NCI-H2029 treated with DMSO at 0.1 percent for 48 hours (cell line): ENCODE results near the gene RGS14.
A peak's percentile ranks its signal among the peaks of the same experiment; 100 is the strongest.
"Not testable (repeated sequence)": the region's sequence is repeated elsewhere in the genome, so short reads cannot be mapped to it uniquely, and the experiment has no call there.

Experiments used
- DNase-seq: peaks from one replicate; lab custom pipeline; 2025; lab: John Stamatoyannopoulos, UW

The RGS14 gene

DNA sequence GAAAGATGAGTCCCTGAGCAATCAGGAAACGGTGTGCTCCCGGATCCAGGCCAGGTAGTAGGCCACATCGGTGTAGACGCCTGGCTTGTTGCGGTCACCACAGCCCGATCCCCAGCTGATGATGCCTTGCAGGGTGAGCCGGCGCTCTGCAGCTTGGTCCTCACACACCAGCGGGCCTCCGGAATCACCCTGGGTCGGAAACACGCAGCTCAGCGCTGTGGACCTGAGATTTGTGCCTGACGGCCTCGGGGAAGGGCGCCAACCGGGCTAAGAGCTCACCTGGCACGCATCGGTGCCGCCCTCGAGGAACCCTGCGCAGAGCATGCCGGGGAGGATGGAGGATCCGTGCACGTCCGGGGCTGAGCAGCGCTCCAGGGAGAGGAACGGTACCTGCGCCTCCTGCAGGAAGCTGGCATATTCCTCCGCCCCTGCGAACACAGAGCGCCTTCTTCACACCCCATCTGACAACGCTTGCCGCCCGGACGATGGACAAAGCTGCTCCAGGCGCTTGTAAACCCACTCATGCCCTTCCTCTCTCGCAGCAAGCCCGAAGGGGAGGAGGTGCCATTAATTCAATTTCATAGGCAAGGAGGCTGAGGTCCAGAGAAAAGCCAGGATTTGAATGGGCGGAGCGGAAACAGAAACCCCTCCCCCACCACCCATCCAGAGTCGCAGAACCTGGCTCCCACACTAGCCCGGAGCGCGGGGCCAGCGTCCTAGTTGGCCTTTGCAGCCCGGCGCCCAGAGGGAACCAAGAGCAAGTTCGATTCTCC is 44.7 kb downstream of the RGS14 start:
- DNase-seq: peak; percentile 82

DNA sequence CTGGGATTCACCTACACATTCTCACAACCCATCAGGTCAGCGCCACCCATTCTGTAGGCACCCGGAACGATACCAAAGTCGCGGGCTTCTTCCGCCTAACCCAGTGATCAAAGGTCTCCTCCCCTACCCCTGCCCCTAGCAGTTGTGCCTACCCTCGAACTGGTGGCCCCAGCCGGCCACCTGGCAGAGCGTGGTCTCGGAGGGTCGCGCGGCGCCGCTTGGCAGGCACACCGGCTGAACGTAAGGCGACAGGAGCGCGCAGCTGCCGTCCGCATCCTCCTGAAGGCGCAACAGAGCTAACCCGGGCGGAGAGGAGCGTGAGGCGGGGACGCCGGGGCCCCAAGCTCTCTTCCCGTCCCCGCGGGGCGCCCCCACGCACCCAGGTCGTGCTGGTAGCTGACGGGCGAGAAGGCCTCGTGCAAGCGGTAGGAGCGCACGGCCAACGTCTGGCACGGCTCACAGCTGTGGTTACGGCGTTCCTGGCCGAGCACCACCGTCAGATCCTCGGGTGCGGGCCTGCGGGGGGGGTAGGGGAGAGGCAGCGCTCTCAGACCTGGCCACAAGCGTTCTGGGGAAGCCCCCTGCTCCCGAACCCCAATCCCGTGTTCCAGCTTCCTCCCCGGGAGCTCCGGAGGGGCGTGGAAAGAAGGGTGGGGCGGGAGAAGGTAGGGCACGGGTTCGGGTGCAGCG is 45.5 kb downstream of the RGS14 start:
- DNase-seq: no peak

DNA sequence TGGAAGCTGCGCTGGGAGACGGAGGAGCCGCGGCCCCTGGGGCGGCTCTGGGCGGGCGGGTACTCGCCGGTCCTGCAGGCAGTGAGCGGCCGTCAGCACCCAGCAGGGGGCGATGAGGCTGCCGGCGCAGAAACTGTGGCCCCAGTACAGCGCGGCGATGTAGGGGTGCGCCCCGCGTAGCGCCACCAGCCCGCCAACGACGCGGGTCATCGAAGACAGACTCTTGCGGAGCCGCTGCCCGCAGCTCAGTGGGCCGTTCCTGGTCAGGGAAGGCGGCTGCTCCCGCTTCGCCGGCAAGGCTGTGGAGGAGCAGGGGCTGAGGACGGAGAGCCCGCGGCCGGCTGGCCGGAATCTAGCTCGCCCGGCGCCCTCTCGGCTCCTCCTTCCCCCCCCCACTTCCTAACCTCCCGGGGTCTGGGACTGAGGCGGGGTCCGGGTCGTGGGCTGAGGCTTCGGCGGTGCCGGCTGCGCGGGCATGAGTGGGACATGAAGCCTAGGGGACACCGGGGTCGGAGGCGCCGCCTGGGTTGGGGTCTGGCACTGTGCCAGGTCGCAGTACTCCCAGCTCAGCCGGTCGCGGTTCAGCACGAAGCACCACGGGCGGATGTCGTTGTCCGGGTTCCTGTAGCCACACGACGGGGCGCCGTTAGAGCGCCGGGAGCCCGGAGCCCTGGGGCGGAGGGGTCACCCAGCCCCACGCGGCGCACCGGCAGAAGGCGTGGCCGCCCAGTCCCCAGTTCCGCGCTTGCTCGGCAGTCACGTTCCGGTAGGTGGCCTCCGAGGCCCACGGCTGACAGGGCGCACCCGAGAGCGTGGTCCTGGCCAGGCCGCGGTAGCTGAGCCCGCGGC is 46.3 kb downstream of the RGS14 start:
- peak; percentile 27 for DNase-seq

DNA sequence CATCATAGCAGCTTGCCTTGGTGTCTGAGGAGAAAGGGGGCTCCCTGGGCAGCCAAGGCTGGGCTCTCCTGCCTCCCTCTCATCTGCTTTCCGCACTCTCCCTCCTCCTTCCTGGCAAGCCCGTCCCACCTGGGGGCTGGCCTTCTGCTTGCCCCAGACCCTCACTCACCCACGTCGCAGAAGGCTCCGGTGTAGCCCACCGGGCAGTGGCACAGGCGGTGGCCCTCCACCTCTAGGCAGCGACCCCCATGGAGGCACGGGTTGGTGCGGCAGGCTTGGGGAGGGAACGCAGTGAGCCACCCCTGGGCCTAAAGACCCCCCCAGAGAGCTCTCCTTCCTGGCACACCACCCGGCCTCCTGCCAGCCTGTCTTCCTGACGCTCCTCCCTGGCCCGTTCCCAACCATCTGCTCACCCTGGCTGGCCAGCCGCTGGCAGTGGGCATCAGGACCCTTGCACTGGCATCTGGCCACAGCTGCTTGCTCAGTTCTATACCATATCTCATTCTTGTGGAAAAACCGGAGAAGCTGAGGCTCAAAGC is 47.0 kb downstream of the RGS14 start:
- DNase-seq: no peak

DNA sequence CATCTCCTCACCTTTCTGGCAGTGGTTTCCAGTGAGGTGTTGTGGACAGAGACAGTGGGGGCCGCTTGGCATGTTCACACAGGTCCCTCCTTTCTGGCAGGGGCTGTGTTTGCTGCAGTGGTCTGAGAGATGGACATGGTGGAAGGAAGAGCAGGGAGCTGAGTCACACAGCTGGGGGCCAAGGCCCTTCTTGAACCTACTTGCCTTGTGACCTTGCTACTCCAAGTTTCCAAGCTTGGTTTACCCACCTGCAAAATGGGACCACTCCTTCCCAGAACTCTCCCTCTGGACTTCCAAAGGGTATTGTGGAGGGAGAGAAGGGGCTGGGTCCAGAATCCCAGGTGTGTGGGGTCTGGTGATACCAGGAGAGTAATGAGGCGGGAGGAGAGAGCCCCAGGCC is 47.6 kb downstream of the RGS14 start:
- no peak for DNase-seq

DNA sequence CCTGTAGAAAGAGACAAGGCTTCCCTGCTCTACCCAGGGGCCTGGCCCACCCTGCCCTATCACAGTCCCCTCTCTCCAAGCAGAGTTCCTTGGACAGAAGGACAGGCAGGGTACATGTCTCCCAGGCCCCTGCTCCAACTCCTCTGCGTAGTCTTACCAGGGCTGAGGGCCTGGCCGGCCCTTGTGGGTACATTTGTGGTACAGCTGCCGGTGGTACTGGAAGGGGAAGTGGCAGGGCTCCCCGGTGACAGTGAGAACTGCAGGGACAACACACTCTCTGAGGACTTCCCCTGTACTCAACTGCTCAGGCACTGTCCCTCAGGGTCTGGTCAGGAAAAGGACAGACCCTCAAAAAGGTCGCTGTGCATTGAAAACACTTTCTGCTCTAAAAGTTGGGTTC is 48.1 kb downstream of the RGS14 start:
- DNase-seq: no peak

DNA sequence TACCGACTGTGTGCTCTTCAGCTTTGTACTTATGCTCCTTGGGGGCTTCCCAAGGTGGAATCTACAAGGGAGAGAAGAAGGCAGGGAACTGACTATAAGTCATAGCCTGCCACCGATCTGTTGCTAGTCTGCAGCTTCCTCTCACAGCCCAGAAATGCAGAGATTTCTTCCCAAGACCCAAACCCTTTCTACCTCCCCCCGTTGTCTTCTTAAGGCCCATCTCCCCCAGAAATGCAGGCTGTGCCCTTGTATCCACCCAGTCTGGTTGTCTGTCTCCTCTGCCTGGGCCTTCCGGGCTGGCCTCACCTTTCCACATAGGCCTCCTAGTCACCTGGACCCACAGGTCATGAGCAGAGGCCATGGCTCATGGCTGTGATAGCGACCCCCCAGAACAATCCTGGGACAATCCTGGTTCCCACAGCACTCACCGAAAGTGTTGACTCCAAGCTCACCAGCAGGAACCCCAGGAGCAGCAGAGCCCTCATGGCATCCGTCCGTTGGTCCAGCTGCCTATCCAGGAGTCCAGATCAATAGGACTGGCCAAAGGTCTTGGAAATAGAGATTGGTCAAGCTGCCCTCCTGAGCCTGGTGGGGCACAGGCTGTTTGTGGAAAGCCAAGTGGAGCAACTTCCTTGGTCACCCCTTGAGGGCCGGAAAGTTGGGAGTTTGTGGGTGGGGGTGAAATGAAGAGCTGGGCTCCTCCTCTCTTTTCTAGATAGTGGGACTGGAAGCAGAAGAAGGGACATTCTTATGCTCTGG is 51.5 kb downstream of the RGS14 start, which contains the start of gene F12:
Gene F12 (minus strand): TSS at position 522 of the 759 bp plus-strand sequence. CDS start 37 bp downstream, at position 485.
- DNase-seq: no peak

DNA sequence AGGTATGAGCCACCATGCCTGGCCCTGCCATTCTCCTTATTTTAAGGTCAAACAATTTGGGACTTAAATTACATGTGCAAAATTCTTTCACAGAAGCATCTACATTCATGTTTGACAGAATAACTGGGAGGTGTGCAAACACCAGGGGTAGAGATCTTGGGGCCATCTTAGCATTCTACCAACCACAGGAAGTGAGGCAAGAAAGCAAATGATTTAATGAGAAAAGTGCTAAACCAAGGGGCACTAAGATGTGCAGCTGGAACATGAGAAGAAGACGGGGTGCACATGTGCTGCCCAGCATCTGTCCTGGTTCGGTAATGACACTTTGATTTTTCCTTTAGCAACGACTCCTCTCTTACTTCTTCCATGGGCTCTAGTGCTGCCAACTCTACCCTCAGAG is 52.9 kb downstream of the RGS14 start:
- DNase-seq: no peak

DNA sequence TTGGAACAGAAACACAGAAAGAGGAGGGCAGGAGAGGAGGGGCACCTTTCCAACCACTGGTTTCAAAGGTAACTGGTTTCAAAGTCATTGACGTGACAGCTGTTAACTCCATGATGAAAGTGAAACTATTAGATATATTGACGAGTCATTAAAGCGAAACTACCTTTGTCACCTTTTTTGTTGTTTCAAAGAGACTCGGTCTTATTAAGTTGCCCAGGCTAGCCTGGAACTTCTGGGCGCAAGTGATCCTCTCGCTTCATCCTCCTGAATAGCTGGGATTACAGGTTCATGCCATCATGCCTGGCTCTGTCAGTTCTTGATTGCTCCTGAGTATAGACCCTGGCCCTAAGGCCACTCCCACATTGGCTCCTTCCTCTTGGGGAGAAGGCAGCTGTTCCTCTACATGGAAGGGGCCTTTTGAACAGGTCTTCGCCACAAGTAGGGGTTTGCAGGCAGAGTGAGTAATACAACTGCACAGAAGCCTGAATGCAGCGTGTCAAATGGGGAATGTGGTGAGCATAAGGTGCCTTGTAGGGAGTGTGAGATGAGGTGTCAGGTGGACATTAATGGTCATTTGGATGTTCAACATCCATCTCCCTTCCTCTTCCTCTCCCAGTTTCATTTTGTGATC is 55.0 kb downstream of the RGS14 start:
- DNase-seq: no peak

DNA sequence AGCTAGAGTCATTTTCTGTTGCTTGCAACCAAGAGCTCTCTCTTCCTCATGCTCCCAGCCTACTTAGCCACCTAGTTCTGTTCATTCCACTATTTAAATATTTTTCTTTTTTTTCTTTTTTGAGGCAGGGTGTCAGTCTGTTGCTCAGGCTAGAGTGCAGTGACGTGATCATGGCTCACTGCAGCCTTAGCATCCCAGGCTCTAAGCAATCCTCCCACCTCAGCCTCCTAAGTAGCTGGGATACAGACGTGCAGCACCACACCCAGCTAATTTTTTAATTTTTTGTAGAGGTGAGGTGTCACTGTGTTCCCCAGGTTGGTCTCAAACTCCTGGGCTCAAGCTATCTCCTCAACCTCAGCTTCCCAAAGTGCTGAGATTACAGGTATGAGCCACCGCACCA is 56.8 kb downstream of the RGS14 start:
- no peak for DNase-seq

DNA sequence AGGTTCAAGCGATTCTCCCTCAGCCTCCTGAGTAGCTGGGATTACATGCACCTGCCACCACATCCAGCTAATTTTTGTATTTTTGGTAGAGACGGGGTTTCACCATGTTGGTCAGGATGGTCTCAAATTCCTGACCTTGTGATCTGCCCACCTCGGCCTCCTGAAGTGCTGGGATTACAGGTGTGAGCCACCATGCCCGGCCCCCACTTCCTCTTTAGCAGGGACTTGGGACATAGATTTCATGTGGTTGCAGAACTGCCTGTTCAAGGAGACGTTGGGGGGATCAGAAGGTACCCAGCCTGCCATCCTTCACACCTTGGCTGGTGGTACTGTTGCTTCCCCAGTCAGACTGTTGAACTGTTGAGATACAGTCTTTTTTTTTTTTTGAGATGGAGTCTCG is 59.4 kb downstream of the RGS14 start:
- not testable (repeated sequence) for DNase-seq

DNA sequence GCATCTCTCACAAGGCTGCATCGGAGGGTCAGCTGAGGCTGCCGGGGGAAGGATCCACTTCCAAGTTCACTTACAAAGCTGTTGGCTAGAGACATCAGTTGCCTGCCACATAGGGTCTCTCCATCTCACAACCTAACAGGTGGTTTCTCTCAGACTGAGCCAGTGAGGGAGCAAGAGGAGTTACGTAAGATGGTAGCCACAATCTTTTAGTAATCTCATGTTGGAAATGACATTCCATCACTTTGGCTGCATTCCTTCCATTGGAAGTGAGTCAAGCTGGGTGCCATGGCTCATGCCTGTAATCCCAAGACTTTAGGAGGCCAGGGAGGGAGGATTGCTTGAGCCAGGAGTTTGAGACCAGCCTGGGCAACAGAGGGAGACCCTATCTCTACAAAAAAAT is 61.3 kb downstream of the RGS14 start:
- DNase-seq: no peak

DNA sequence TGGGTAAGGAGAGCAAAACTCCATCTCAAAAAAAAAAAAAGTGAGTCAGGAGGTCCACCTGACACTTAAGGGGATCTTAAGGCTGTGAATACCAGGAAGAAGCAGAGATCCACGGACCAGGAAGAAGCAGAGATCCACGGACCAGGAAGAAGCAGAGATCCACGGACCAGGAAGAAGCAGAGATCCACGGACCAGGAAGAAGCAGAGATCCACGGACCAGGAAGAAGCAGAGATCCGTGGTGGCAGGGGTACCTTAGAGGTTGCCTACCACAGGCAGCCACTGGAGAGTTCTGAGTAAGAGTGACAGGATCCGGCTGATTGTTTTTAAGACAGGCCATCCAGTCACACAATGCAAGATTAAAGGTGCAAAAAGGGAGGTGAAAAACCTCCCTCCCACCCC is 62.7 kb downstream of the RGS14 start:
- not testable (repeated sequence) for DNase-seq

DNA sequence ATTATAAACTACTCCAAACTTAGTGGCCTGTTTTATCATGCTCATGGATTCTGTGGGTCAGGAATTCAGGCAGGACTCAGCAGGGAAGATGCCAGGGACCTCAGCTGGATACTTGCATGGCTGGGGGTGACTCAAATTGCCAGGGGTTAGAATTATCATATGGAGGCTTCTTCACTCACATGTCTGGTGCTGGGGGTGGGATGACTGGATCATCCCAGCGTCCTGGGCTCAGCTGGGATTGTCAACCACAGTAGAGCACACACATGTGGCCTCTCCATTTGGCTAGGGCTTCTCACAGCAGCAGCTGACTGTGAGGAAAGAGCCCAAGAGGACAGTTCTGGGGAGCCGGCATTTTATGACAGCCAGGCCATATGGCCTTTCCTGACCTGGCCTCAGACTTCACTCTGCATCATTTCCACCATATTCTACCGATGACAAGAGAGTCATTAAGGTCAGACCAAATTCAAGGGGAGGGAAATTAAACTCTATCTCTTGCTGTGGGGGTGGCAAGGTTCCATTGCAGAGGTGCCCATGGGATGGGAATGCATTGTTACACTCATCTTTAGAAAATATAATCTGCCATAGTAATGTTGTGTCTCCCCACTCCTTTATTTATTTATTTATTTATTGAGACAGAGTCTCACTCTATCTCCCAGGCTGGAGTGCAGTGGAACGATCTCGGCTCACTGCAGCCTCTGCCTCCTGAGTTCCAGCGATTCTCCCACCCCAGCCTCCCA is 63.5 kb downstream of the RGS14 start:
- no peak for DNase-seq
